ENCODE measurements around the gene SEC14L2. TPM values are rescaled to one million over a fixed set of nuclear protein-coding genes. Genes with fewer than 3 reads are reported as not detected.

The SEC14L2 gene
- total and polyA plus RNA-seq, 10 of the 15 experiments (the other 5 are each of a cell fraction or from before 2014, with no cell fraction given): 0.08 to 4.0 (median 0.48) TPM

- TF ChIP-seq TAF1 (IDR thresholded peaks at IDR 0.05; ENCODE audit: borderline replicate concordance, low read depth, low read length) (peak; percentile 66; the same call in 1 of the 2 replicates), PRDM15 (CRISPR knock-in tag; IDR thresholded peaks at IDR 0.05) (no peak)
Measured at GRCh38 chr22:30356449-30357235, 40.2 kb upstream of the SEC14L2 start, which contains the start of the genes CCDC157 and SF3A1 (continued).

GRCh38 chr22:30357236-30357570 lies 39.6 kb upstream of the SEC14L2 start:
- Histone ChIP-seq H3K9ac (ENCODE audit: control insufficient read depth, insufficient read depth, low read length) (peak overlapping the region; percentile 37; the same call in 1 of the 2 replicates), H3K79me2 (ENCODE audit: control insufficient read depth, insufficient read depth, low read length) (peaks cover 39% of the 10 kb centered on the region), H2AFZ (ENCODE audit: control insufficient read depth, low read depth, low read length) (peak overlapping the region; percentile 88), H3K4me1 (ENCODE audit: control insufficient read depth, insufficient read depth, low read length) (0 out of 2 replicates have a peak, but pooled peaks cover 5% of the 10 kb centered on the region), H3K4me2 (ENCODE audit: control insufficient read depth, insufficient read depth) (peak overlapping the region; percentile 91), H3K9me3 (replicated peaks; ENCODE audit: control insufficient read depth, insufficient read depth, low read length) (no peaks in the 10 kb centered on the region), H3K36me3 (ENCODE audit: control insufficient read depth in 2 of 2, insufficient read depth in 2 of 2, low read length in 1 of 2) (peaks cover 5 to 7% of the 10 kb centered on the region in 2 experiments; a peak in 3 of 4 replicates), H3K27me3 (replicated peaks in 1 of 2; ENCODE audit: control insufficient read depth in 2 of 2, insufficient read depth in 2 of 2, low read length in 1 of 2) (no peaks in the 10 kb centered on the region), H3K4me3 (peak overlapping the region; percentile 92), H4K20me1 (ENCODE audit: control insufficient read depth, insufficient read depth) (no peaks in the 10 kb centered on the region), H3K27ac (ENCODE audit: control insufficient read depth, insufficient read depth) (no peak overlapping the region)
- ChIA-PET RAD21 (ENCODE audit: unreplicated experiment) (interaction anchor here (0.6 to 2.0 kb wide), 9 partner anchors 12 to 69 kb away, joined by 3 to 16 read pairs (median 4); partner anchors contain the start of genes CASTOR1 and TBC1D10A), POLR2A (interaction anchor here (0.6 to 5.7 kb wide), 7 partner anchors 10 to 69 kb away, joined by 3 to 35 read pairs (median 4); partner anchors contain the start of gene TBC1D10A), SMC1A (ENCODE audit: uncharacterized antibody, unreplicated experiment) (interaction anchor here (0.9 to 1.8 kb wide), 5 partner anchors 29 to 69 kb away, joined by 3 to 10 read pairs (median 4); no protein-coding TSS in a partner anchor), CTCF (interaction anchor here (0.7 to 1.8 kb wide), 5 partner anchors 30 to 245 kb away, joined by 3 to 23 read pairs (median 4); partner anchors contain the start of genes CASTOR1 and TBC1D10A)
- BruUV-seq (replicated peaks): no TSS peak
- FAIRE-seq (no peak), ATAC-seq (no peak), DNase-seq (ENCODE audit: low read depth, low spot score) (no peak)
- in situ Hi-C loops (cut with MboI): no loop called here
- 10% methylated on average over 9 of the region's 9 CpGs for WGBS (ENCODE audit: insufficient coverage, insufficient replicate concordance, low lambda C conversion rate, missing lambda C conversion rate)
- intact Hi-C loops (cut with micrococcal nuclease; ENCODE audit: unreplicated experiment): loop anchor here (2.0 kb wide), 1 partner anchor 68 kb away; the partner anchor contains the start of gene CASTOR1
- no peak for TF ChIP-seq KLF5 (IDR thresholded peaks at IDR 0.05; ENCODE audit: partially characterized antibody)
- TF ChIP-seq RAD51 (IDR thresholded peaks at IDR 0.05): no peak
- TF ChIP-seq ZNF384 (IDR thresholded peaks at IDR 0.05; ENCODE audit: borderline replicate concordance, low read depth, low read length): no peak
- no peak for TF ChIP-seq REST (IDR thresholded peaks at IDR 0.05; ENCODE audit: low read depth, low read length)
- no peak for TF ChIP-seq BACH1 (IDR thresholded peaks at IDR 0.05; ENCODE audit: borderline replicate concordance)
- no peak; the same call in 1 of the 2 replicates for TF ChIP-seq NFYB (IDR thresholded peaks at IDR 0.05; ENCODE audit: insufficient read depth, low read depth, low read length)
- TF ChIP-seq IRF3 (IDR thresholded peaks at IDR 0.05): no peak

All from GM12878 (cell line).